Measurements from ENCODE around the gene PKNOX2. TPM values are rescaled to one million over a fixed set of nuclear protein-coding genes. Genes with fewer than 3 reads are reported as not detected.

PKNOX2 gene
- total RNA-seq, 1 donor = 0.86 TPM

DNA sequence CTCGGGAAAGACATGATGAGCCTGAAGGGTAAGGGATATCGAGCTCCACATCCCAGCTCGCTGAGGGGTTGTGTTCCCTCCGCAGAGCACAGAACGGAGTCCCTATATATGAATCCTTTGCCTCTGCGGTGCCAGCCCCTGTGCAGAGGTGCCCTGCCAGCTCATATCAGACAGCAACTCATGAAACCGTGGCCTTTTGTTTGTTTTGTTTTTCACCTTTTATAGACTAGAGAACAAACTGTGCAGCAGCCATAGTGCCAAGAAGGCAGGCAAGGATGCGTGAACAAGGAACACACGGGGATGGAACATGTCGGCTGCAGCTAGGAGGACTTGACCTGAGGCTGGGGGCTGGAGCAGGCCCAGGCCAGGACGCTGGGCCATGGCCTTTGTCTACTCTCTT lies 109.8 kb downstream of the PKNOX2 start:
- TF ChIP-seq, protein P1, sequence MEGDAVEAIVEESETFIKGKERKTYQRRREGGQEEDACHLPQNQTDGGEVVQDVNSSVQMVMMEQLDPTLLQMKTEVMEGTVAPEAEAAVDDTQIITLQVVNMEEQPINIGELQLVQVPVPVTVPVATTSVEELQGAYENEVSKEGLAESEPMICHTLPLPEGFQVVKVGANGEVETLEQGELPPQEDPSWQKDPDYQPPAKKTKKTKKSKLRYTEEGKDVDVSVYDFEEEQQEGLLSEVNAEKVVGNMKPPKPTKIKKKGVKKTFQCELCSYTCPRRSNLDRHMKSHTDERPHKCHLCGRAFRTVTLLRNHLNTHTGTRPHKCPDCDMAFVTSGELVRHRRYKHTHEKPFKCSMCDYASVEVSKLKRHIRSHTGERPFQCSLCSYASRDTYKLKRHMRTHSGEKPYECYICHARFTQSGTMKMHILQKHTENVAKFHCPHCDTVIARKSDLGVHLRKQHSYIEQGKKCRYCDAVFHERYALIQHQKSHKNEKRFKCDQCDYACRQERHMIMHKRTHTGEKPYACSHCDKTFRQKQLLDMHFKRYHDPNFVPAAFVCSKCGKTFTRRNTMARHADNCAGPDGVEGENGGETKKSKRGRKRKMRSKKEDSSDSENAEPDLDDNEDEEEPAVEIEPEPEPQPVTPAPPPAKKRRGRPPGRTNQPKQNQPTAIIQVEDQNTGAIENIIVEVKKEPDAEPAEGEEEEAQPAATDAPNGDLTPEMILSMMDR (IDR thresholded peaks at IDR 0.05; ENCODE audit: insufficient read depth, low read depth, low read length) = no peak
- DNase-seq (ENCODE audit: low read depth) = no peak
- no peak overlapping the region for H3K4me3 ChIP-seq (ENCODE audit: low read depth, low read length)

DNA sequence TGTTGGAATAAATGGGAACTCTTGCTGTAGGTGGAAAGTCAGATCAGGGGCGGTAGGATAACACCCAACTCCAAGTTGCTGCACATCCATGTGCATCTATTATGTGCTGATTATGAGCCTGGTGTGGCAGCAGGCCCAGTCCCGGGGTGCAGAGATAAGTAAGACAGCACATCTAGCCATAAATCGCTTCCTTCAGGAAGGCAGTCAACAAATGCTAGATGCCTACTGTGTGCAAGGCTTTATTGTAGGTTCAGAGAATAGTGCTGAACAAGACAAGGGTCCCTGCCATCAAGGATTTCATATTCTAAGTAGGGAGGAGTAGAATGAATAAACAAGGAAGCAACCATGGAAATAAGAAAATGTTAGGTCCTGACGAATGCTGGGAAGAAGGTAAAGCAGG lies 110.2 kb downstream of the PKNOX2 start:
- no peak overlapping the region for H3K4me3 ChIP-seq (ENCODE audit: low read depth, low read length)
- TF ChIP-seq, protein P1 (IDR thresholded peaks at IDR 0.05; ENCODE audit: insufficient read depth, low read depth, low read length) = no peak
- no peak for DNase-seq (ENCODE audit: low read depth)

DNA sequence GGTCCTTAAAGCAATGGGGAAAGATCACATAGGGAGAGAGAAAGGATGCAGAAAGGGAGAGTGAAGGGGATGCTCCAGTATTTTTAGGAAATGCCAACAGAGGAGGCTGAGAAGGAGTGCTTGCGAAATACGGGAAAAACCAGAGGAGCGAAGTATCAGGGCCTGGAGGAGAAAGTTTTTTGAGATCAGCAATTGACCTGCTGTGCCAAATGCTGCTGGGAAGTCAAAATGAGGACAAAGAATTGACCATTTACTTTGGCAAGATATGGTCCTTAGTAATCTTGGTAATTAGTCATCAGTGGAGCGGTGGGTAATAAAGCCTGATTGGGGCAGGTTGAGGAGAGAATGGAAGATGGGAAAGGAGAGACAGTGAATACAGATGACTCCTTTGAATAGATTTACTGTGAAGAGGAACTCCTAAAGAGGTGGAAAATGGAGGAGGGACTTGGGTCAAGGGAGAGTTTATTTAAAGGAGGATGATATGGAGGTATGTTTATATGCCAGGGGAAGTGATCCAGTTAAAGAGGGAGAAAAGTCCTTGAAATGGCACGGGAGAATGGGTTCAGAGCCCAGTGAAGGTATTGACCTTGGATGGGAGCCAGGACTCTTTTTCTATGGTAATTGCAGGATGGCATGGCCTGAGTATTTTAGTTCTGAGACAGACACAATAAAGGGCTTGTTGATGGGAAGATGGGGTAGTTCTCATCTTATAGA lies 111.5 kb downstream of the PKNOX2 start:
- no peak overlapping the region for H3K4me3 ChIP-seq (ENCODE audit: low read depth, low read length)
- no peak for DNase-seq (ENCODE audit: low read depth)
- TF ChIP-seq, protein P1 (IDR thresholded peaks at IDR 0.05; ENCODE audit: insufficient read depth, low read depth, low read length) = no peak

DNA sequence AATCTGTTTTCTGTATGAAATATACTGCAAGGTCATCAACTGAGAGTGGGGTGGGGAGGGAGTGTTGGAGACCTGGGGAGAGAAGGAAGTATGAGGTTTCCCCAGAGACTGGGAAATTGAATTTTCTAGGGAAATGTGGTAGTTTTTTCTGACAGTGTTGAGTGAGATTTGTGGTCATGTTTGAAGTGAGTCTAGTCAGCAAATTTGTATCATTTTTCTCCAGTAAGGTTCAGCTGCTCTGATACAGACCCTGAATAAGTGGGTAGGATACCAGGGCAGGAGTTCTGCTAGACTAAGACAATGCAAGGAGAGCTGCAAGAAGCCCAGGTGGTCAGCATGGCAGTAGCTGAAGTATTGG lies 112.0 kb downstream of the PKNOX2 start:
- DNase-seq (ENCODE audit: low read depth) = no peak
- TF ChIP-seq, protein P1 (IDR thresholded peaks at IDR 0.05; ENCODE audit: insufficient read depth, low read depth, low read length) = no peak
- H3K4me3 ChIP-seq (ENCODE audit: low read depth, low read length) = no peak overlapping the region

DNA sequence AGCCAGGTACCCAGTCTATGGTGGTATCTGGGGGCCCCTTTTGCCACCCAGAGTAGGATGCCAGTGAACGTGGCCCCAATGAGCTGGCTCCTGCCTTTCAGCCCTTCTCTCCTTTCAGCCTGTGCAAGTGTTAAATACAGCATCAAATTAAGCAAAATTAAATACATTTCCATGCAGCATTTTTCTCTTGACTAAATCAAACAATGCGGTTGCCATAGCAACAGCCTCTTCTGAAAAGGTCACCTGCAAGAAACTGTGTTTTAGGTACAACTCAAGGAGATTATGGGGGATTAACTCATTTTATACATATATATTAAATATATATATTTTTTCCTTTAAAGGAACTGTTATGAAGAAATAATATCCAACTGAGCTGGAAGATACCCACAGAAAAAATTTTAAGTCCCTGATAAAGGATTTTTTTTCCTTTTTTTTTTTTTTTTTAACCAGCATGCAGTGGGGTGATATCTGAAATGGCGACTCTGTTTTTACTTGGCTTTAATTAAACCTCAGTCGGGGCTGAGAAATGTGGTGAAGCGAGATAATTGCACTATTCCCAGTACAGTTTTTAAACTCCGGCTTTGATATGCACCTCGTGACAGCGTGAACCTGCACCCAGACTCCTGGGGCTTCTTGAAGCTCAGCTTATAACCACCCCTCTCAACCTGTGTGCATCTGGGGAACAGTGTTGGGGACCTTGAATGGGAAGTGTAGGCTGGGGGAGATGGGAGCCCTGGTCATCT lies 115.3 kb downstream of the PKNOX2 start:
- DNase-seq (ENCODE audit: low read depth) = no peak
- TF ChIP-seq, protein P1 (IDR thresholded peaks at IDR 0.05; ENCODE audit: insufficient read depth, low read depth, low read length) = no peak
- H3K4me3 ChIP-seq (ENCODE audit: low read depth, low read length) = no peak overlapping the region

DNA sequence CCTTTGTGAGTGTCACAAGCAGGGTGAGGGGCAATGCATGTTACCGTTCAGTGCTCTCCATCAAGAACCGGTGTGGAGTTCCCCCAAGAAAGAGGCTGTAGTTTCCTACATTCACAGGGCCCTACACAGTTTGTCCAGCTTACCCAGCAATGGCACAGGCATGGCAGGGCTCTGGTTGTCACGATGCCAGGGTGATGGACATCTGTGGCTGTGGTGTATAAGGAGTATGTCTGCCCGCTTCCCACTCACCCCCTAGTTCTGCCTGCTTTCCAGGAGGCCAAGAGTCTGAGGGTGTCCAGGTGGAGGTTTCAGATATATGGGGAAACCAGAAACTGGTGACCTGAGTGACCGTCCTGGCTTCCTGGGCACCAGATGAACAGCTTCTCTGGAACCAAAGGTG lies 116.1 kb downstream of the PKNOX2 start:
- TF ChIP-seq, protein P1 (IDR thresholded peaks at IDR 0.05; ENCODE audit: insufficient read depth, low read depth, low read length) = no peak
- H3K4me3 ChIP-seq (ENCODE audit: low read depth, low read length) = no peak overlapping the region
- DNase-seq (ENCODE audit: low read depth) = no peak

Measured in fibroblast of villous mesenchyme (primary cell).